ENCODE results near the gene FKBP11.

DNA sequence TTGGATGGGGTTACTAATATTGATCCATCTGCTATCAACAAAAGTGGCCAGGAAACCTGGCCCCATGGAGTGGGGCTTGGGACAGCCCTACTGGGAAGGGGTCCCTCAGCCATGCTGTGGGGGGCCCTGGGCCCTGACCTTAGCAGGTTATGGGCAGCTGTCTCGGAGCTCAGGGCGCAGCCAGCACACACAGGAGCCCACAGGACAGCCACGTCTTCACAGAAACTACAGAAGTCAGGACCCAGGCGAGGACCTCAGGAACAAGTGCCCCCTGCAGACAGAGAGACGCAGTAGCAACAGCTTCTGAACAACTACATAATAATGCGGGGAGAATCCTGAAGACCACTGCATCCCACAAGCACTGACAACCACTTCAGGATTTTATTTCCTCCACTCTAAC lies 11.9 kb upstream of the FKBP11 start:
- TF ChIP-seq, protein P1, sequence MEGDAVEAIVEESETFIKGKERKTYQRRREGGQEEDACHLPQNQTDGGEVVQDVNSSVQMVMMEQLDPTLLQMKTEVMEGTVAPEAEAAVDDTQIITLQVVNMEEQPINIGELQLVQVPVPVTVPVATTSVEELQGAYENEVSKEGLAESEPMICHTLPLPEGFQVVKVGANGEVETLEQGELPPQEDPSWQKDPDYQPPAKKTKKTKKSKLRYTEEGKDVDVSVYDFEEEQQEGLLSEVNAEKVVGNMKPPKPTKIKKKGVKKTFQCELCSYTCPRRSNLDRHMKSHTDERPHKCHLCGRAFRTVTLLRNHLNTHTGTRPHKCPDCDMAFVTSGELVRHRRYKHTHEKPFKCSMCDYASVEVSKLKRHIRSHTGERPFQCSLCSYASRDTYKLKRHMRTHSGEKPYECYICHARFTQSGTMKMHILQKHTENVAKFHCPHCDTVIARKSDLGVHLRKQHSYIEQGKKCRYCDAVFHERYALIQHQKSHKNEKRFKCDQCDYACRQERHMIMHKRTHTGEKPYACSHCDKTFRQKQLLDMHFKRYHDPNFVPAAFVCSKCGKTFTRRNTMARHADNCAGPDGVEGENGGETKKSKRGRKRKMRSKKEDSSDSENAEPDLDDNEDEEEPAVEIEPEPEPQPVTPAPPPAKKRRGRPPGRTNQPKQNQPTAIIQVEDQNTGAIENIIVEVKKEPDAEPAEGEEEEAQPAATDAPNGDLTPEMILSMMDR (IDR thresholded peaks at IDR 0.05), result no peak
- TF ChIP-seq POLR2A (IDR thresholded peaks at IDR 0.05) (no peak), EP300 (IDR thresholded peaks at IDR 0.05) (no peak)
